ENCODE results near the gene KCNMA1.

DNA sequence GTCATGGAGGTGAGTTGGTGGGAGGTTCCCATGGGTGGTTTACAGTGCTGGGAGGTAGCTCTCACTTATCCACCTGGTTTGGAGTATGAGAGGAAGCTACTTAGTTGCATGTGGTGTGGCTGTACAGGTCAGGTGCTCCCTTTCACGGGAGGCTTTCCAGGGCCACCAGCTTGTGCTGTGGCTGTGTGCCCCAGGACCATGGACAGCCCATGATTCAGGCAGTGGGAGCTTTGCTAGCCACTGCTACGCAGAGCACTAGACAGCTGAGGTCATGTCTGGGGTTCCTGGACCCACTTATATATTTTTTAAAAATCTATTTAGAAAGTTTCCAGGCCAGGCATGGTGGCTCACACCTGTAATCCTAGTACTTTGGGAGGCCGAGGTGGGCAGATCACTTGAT, 42.5 kb upstream of the KCNMA1 start:
- no peak for TF ChIP-seq EZH2 (IDR thresholded peaks at IDR 0.05; ENCODE audit: low read depth)
- TF ChIP-seq, protein P1, sequence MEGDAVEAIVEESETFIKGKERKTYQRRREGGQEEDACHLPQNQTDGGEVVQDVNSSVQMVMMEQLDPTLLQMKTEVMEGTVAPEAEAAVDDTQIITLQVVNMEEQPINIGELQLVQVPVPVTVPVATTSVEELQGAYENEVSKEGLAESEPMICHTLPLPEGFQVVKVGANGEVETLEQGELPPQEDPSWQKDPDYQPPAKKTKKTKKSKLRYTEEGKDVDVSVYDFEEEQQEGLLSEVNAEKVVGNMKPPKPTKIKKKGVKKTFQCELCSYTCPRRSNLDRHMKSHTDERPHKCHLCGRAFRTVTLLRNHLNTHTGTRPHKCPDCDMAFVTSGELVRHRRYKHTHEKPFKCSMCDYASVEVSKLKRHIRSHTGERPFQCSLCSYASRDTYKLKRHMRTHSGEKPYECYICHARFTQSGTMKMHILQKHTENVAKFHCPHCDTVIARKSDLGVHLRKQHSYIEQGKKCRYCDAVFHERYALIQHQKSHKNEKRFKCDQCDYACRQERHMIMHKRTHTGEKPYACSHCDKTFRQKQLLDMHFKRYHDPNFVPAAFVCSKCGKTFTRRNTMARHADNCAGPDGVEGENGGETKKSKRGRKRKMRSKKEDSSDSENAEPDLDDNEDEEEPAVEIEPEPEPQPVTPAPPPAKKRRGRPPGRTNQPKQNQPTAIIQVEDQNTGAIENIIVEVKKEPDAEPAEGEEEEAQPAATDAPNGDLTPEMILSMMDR (conservative IDR thresholded peaks at IDR 0.05) = no peak

Measured in PC-9 (cell line).